Measurements from ENCODE around the gene CD2AP.
A peak's percentile ranks its signal among the peaks of the same experiment; 100 is the strongest.
"Not testable (repeated sequence)": the region's sequence is repeated elsewhere in the genome, so short reads cannot be mapped to it uniquely, and the experiment has no call there.

Gene CD2AP

DNA sequence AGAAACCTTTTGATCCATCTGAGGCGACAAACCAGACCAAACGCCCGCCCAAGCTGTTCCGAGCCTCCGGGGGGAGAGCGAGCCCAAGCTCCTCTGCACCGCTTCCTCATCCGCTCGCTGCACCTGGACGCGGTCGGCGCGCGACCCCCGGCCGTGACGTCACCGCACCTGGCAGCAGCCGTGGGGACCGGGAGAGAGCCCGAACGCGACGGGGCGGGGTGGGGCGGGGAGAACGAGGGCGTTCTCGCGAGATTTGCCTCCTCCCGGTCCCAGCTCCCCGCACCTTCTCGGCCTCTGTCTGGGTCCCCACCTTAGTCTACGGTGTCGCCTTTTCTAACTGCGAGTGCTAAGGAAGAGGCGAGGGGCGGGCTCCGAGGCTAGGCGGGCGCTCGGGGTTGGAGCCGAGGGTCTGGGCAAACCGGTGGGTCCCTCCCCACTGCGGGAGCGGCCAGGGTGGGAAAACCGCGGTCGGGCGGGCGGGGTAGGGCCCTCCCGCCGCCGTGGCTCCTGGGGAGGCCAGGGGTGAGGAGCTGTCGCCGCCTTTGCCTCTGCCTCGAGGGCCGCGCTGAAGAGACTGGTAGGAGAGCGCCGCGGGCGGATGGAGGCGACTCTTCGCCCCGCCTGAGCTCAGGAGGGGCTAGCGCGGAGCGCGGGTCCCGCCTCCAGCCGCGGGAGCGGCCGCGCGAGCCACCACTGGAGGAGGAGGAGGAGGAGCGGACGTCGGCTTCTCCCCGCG, at the start of gene CD2AP:
TSS of gene CD2AP (plus strand) at position 293 of the 736 bp plus-strand sequence. CDS start 456 bp downstream, outside the sequence.
- DNase-seq = peak; percentile 93

- DNase-seq = no peak
Measured at GRCh38 chr6:47428288-47428687, 49.3 kb upstream of the CD2AP start.

DNA sequence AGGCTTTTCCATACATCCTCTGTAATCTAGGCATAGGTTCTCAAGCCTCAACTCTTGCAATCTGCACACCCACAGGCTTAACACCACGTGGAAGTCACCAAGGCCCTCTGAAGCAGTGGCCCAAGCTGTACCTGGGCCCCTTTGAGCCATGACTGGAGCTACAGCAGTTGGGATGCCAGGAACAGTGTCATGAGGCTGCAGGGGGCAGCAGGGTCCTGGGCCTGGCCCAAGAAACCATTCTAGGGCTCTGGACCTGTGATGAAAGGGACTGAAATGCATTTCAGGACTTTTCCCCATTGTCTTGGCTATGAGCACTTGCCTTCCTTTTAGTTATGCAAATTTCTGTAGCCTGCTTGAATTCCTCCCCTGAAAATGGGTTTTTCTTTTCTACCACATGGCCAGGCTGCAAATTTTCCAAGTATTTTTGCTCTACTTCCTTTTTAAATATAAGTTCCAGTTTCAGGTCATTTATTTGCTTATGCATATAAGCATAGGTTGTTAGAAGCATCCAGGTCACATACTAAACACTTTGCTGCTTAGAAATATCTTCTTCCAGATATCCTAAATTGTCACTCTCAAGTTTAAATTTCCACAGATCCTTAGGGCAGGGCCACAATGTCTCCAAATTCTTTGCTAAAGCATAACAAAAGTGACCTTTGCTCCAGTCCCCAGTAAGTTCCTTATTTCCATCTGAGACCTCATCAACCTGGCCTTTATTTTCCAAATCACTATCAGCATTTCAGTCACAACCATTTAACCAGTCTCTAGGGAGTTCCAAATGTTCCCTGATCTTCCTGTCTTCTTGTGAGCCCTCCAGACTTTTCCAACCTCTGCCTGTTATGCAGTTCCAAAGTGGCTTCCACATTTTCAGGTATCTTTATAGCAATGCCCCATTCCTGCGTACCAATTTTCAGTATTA, 48.6 kb upstream of the CD2AP start:
- DNase-seq = no peak

DNA sequence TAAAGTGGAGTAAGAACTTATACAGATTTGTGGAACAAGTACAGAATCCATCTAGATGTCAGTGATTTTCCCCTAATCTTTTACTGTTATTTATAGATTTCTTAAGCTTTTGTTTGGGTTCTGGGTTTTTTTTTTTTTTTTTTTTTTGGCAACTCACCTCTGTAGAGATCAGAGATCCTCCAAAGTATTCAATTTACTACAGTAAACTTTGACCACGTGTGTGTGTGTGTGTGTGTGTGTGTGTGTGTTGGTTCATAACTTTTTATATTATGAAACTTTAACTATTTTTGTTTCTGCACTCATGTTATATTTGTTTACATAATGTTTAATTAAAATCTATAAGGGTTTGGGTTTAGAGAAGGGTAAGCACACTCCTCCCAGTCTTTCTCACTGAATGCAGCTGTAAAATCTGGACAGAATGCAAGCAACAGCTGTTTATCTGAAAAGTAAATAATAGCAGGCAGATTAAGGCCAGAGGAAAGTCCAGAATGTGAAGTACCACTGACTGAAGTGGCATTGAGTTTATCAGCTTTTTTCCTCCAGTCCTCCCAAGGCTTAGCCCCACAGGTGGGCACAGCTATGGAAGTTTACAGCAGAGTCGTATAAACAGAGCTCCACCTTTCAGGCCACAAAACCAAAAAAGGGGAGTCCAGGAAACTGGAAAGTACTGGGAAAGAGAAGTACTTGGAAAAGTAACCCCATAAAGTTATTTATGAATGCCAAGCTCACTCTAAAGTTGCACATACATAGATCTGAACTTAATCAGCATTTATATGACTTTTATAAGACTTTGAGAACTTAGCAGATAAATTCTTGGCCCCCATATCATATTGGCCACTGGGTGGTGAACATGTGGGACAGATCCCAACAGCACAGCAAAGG, 43.0 kb upstream of the CD2AP start:
- no peak for DNase-seq

- DNase-seq = no peak
Measured at GRCh38 chr6:47435254-47435612, 42.4 kb upstream of the CD2AP start.

DNA sequence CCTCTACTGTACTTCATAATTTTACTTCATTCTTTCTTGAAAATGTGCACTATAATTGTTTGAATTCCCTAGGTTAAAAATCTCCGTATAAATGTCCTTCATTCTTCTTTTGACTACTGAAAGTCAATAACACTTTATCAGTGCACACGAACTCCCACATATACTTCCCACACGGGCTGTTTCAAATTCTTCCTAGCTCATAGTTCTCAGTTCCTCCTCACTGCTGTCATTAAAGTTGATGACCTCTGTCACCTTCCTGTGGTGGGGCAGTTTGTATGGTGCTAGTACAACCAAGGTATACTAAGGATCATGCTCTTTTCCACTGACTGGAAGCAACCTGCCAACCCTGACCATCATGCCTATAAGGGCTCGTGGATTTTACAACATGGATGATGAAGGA, 40.0 kb upstream of the CD2AP start:
- DNase-seq = no peak

DNA sequence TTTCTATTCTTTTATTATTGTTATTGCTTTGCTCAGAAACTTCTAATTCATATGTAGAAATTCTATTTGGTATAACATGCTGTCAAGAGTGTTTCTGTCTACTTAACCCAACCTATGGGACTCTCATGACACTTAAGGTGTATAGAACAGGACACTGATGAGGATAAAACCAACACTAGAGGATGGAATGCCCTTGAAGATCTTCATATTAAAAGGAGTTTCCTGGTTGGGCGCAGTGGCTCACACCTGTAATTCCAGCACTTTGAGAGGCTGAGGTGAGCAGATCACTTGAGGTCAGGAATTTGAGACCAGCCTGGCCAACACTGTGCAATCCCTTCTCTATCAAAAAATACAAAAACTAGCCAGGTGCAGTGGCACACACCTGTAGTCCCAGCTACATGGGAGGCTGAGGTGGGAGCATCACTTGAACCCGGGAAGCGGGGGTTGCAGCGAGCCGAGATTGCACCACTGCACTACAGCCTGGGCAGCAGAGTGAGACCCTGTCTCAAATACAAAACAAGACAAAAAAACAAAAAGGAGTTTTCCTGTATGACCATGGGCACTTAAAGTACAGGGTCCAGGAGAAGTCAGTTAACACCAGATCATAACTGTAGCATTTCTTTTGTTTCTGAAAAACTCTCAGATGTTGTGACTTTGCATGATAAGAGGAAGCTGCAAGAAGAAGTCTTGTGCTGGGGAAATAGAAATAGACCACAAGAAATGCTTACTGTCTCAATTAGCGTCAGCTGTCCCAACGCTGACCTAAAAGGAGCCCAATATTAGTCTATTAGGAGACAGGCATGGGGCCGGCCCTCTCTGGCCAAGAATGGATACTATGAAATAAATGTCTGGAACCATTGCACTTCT, 38.9 kb upstream of the CD2AP start:
- DNase-seq = peak; percentile 34

DNA sequence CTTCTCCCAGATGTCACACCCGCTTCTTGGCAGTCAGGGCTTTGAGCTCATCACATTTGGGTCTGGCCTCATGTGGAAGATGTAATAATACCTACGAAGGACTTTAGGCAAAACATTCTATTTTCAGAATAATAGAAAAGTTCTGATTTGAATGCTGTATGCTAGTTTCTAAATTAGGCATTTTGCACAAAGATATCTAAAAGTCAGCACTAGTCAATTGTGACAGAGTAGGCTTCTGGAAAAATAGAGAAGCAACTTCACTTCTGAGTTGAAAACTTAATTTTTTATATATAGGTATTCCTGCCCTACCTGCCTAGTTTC, 38.3 kb upstream of the CD2AP start:
- DNase-seq = no peak

DNA sequence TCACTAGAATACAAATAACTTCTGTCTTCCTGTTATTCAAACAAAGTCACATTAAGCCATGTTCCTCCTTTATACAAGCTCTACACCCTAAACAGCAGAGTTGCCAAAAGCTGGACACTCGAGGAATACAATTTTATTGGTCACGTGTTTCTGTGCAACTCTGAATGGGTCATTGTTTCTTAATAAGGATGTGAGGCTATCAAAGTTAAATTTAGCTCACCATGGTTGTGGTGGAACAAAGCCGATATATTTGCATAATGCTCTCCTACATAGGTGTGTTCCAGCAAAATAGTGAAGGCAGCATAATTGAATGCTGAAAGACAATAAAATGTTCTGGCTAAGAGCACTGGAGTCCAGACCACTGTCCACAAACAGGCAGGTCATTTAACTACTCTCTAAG, 36.9 kb upstream of the CD2AP start:
- DNase-seq = no peak

DNA sequence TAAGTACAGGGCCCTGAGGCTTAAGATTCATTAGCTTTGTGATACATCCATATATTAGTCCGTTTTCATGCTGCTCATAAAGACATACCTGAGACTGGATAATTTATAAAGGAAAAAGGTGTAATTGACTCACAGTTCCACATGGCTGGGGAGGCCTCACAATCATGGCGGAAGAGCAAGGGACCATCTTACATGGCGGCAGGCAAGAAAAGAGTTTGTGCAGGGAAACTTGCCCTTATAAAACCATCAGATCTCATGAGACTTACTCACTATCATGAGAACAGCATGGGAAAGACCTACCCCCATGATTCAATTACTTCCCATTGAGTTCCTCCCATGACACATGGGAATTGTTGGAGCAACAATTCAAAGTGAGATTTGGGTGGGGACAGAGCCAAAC, 32.6 kb upstream of the CD2AP start:
- DNase-seq = not testable (repeated sequence)

DNA sequence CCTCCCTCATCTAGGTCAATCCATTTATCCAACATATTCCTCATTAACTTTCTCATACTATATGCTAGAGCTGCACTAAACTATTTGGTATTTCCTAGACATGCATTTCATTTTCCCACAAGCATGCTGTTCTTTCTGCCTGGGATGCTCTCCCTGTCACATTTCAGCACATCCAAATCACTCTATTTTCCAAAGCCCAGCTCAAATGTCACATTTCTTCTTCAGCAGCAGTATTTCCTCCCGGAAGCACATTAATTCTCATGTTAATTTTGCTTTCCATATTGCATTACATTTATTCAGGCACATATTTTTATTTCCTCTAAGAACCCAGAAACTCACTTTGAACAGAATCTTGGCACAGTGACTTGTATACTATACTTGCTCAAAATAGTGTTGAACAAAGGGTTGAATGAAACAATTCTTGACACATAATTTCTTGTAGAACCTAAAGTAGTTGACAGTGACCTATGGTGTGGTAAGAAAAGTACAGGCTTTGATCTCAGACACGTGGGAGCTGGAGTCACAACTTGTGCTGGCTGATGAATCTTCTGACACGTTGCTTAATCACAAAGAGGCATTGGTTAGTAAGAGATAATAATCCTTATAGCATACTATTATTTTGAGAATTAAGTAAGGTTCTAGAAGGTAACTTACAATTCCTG, 30.8 kb upstream of the CD2AP start:
- DNase-seq = no peak

- no peak for DNase-seq
Measured at GRCh38 chr6:47447722-47448121, 29.9 kb upstream of the CD2AP start.

DNA sequence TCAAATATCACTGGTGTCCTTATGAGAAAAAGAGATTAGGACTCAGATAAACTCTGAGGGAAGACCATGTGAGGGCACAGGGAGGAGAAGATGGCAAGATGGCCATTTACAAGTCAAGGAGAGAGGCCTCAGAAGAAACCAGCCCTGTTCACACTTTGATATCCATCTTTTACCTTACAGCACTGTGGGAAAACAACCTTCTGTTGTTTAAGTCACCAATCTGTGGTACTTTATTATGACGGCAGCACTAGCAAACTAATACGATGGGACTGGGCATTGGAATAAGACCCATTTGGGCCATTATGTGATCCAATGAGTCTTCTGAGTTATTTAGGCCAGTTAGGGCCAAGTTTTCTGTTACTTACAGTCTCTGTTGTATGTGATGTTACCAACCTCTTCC, 26.4 kb upstream of the CD2AP start:
- DNase-seq = no peak

GRCh38 chr6:47452899-47453298, 24.7 kb upstream of the CD2AP start:
- DNase-seq = no peak

DNA sequence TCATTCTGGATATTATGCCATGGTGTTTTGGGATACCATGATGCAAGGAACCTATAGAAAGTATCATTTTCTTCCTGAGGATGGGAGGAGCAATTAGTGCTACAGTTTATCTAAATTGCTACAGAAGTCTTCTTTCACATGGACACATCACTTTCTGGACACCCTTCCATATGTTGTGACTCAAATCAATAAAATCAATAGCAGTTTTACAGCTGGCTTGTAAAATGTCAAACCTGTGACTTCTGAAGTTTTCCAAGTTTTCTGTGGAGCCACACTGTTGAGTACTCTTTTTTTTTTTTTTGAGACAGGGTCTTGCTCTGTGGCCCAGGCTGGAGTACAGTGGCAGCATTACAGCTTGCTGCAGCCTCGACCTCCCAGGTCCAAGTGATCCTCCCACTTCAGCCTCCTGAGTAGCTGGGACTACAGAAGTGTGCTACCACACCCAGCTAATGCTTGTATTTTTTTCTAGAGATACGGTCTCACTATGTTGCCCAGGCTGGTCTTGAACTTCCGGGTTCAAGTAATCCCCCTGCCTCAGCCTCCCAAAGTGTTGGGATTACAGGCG, 24.1 kb upstream of the CD2AP start:
- no peak for DNase-seq

DNA sequence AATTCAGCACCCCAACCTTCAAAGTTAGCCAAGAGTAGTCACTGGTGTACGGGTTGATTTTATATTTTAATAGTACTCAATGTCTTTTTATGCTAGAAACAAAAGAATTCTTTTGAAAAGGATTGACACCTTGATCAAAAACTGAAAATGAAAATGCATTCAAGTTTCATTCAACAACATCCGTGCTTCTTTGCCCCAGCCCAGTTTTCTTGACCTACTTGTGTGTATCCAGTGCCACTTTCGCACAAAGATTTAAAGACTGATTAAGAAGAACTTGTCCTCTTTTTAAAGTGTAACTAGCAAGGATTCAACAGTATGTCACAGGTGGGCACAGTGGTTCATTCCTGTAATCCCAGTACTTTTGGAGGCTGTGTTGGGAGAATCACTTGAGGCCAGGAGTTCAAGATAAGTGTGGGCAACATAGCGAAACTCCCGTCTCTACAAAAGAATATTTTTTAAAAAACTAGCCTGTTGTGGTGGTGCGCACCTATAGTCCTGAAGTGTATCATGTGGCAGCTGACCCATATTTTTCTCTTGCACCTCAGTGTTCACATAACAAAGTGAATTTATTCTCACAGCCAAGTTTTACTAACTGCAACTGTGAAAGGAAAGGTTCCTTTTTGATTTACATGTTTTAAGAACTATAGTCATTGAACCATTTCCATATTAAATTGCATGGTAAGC, 22.7 kb upstream of the CD2AP start:
- DNase-seq = no peak

- no peak for DNase-seq
Measured at GRCh38 chr6:47455533-47456209, 21.9 kb upstream of the CD2AP start.

DNA sequence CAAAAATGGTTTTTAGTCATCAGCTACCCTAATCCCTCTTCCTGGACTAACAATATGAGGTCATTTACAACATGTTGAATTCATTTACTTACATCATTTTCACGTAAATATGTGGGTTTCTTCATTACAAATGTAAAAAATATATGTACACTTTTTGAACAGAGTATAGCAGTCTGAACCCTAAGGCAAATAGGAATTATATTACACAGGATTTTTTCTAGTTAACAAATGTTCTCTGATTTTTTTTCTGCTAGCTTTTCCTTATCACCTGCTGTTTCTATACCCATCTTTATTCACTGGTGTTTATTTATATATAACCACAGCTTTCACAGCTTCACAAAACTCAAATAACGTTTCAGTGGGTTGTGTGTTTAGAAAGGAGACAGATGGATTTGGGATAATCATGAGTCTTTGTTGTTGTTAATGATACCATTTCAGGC, 21.0 kb upstream of the CD2AP start:
- DNase-seq = no peak

DNA sequence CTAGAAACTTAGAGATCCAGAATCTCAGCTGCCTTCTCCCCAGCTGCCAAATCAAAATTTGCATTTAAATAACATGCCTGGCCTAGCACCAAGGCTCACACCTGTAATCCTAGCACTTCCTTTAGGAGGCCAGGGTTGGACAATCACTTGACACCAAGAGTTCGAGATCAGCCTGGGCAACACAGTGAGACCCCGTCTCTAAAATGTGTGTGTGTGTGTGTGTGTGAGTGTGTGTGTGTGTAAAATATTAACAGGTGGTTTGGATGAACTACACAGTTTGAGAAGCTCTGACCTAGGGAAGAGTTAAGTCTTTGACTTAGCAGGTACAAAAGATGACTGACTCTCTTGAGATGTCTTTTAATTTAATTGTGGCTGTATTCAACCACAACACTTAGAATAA, 20.2 kb upstream of the CD2AP start:
- DNase-seq = no peak

DNA sequence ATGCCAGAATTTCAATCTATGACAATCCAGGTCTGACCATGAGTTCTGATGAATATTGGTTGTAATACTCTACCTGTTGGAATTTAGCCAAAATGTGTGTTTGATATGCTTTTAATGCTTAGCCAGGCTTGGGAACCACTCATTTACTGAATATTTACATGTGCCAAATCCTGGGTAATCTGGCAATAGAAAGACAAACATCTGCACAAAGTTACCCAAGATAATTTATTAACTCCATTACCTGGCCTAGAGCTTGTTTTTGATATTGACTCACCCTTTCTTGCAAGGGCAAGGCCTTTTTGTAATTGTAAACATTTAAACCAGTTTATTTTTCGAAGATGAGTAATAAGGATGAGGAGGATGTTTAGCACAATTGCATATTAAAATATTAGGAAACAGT, 13.5 kb upstream of the CD2AP start:
- DNase-seq = no peak

All from femur (tissue), 1 donor.